Endothelial cell of umbilical vein (primary cell): Measurements from ENCODE around the gene C1orf185. TPM values are rescaled to one million over a fixed set of nuclear protein-coding genes. Genes with fewer than 3 reads are reported as not detected.
"Not testable (repeated sequence)": the region's sequence is repeated elsewhere in the genome, so short reads cannot be mapped to it uniquely, and the experiment has no call there.

ENCODE experiments used
- BruUV-seq: library from RNA; stranded (reverse); fragments of 400-500 nt; replicated peaks from 2 replicates; lab custom pipeline; 2021; lab: Mats Ljungman, UMichigan
- CTCF ChIA-PET: fragments of 300-600, 350-600 bp; sonication (Branson Sonifier 250); formaldehyde crosslinking; loops from one replicate; lab custom pipeline; 2021; ENCODE audit warnings: antibody characterized with exemption, inconsistent platforms; lab: Charles Lee
- POLR2A ChIA-PET: fragments of 300-600, 350-600 bp; sonication (Branson Sonifier 250); formaldehyde crosslinking; loops from one replicate; lab custom pipeline; 2021; ENCODE audit warnings: antibody characterized with exemption, inconsistent platforms; lab: Charles Lee
- DNase-seq: peaks from one replicate; pipeline ENCODE4 v3.0.0-alpha.2; 2011; ENCODE audit warnings: low read depth, low spot score
- FAIRE-seq: peaks from 2 replicates; lab custom pipeline; 2011; peaks lifted over from hg19 to GRCh38; lab: Jason Lieb, UNC
- H2AFZ ChIP-seq: 2 replicates; pipeline ENCODE4 v1.6.0; 2012; ENCODE audit warnings: low read depth, low read length, control low read depth, inconsistent platforms
- H3K27ac ChIP-seq: 2 replicates; pipeline ENCODE4 v1.5.1; 2011; ENCODE audit warnings: low read depth, mild to moderate bottlenecking, control low read depth, low read length, moderate library complexity; ENCODE audit not compliant: insufficient read depth
- H3K27me3 ChIP-seq, 2 experiments: 2 replicates each; pipeline versions ENCODE4 v1.6.0 to v1.6.1; 2011; ENCODE audit warnings: low read length in 2 of 2, mixed read lengths in 1 of 2; ENCODE audit not compliant: control insufficient read depth in 2 of 2, insufficient read depth in 2 of 2
- H3K36me3 ChIP-seq, 2 experiments: 2 replicates in 1 of 2; 3 replicates in 1 of 2; pipeline ENCODE4 v1.5.1; 2011; ENCODE audit warnings: low read length in 2 of 2, mild to moderate bottlenecking in 1 of 2, moderate library complexity in 1 of 2; ENCODE audit not compliant: control insufficient read depth in 2 of 2, insufficient read depth in 2 of 2; ENCODE audit errors: extremely low read depth in 1 of 2
- H3K4me1 ChIP-seq: 3 replicates; pipeline ENCODE4 v1.5.1; 2011; ENCODE audit warnings: mild to moderate bottlenecking, low read length; ENCODE audit not compliant: control insufficient read depth, insufficient read depth; ENCODE audit errors: extremely low read depth
- H3K4me2 ChIP-seq: 2 replicates; pipeline ENCODE4 v1.6.1; 2011; ENCODE audit warnings: low read length, control low read depth, mixed read lengths; ENCODE audit not compliant: insufficient read depth
- H3K4me3 ChIP-seq, 3 experiments: fragments of 200-600 bp in 1 of 3; sonication (generic), shearing (Covaris generic) in 1 of 3; replicated peaks in 1 of 3; 2 replicates each; pipeline ENCODE4 v1.5.1; 2011 to 2016; ENCODE audit warnings: control low read depth in 3 of 3, low read length in 3 of 3, mild to moderate bottlenecking in 2 of 3, inconsistent platforms in 1 of 3, low read depth in 1 of 3, moderate library complexity in 1 of 3; ENCODE audit not compliant: insufficient read depth in 1 of 3
- H3K79me2 ChIP-seq: 2 replicates; pipeline ENCODE4 v1.6.0; 2012; ENCODE audit warnings: low read length, inconsistent platforms; ENCODE audit not compliant: control insufficient read depth, insufficient read depth
- H3K9ac ChIP-seq: replicated peaks from 2 replicates; pipeline ENCODE3; 2011; ENCODE audit warnings: low read length, control low read depth; ENCODE audit not compliant: insufficient read depth; ENCODE audit errors: extremely low read depth
- H3K9me1 ChIP-seq: replicated peaks from 3 replicates; pipeline ENCODE4 v1.6.0; 2011; ENCODE audit warnings: mild to moderate bottlenecking, low read length; ENCODE audit not compliant: control insufficient read depth, insufficient read depth; ENCODE audit errors: extremely low read depth
- H3K9me3 ChIP-seq: replicated peaks from 2 replicates; pipeline ENCODE4 v1.5.1; 2012; ENCODE audit warnings: low read length, inconsistent platforms; ENCODE audit not compliant: control insufficient read depth, insufficient read depth
- H4K20me1 ChIP-seq: replicated peaks from 2 replicates; pipeline ENCODE3; 2011; ENCODE audit warnings: mild to moderate bottlenecking, low read length; ENCODE audit not compliant: control insufficient read depth, insufficient read depth; ENCODE audit errors: extremely low read depth
- GATA2 ChIP-seq: IDR thresholded peaks from 2 replicates; pipeline ENCODE4 v1.7.0; 2011; ENCODE audit warnings: low read depth, mild to moderate bottlenecking, moderate library complexity, mixed read lengths, low read length; ENCODE audit not compliant: insufficient read length, insufficient read depth
- JUN ChIP-seq: IDR thresholded peaks from 2 replicates; pipeline ENCODE4 v1.6.1; 2011; ENCODE audit warnings: borderline replicate concordance, low read depth; ENCODE audit not compliant: insufficient read length, insufficient read depth
- POLR2A ChIP-seq: IDR thresholded peaks from 2 replicates; pipeline ENCODE4 v1.6.1; 2012; ENCODE audit warnings: low read depth, mild to moderate bottlenecking, control low read depth, low read length
- POLR2AphosphoS5 ChIP-seq: IDR thresholded peaks from 2 replicates; pipeline ENCODE4 v1.6.1; 2012; ENCODE audit warnings: low read depth, mild to moderate bottlenecking, control low read depth, low read length, moderate library complexity; ENCODE audit not compliant: insufficient read depth
- dilution Hi-C: fragments of 300-500 bp; cut with MboI; formaldehyde crosslinking; loops from one replicate; pipeline ENCODE4 v1.15.0; 2019; ENCODE audit warnings: low sequenced_read_pairs; ENCODE audit not compliant: extremely low pct_ligation_motif_present
- intact Hi-C: fragments of 100-400 bp; cut with micrococcal nuclease; formaldehyde crosslinking; loops from one replicate; pipeline ENCODE4 v1.10.0; 2022
- polyA plus RNA-seq, 4 experiments: library from polyadenylated mRNA; depleted of rRNA in 3 of 4; stranded (reverse) in 3 of 4; unstranded in 1 of 4; fragments of >200 nt; gene quantifications; 2 replicates each; pipeline versions ENCODE4 v1.2.1 to v1.2.3, GENCODE V29; 2011 to 2012; ENCODE audit warnings: missing spikeins in 1 of 4
- total RNA-seq: library from RNA; stranded (reverse); gene quantifications from 2 replicates; pipeline ENCODE4 v1.2.3, GENCODE V29; 2021

C1orf185 gene
- total and polyA plus RNA-seq, 2 donors (not counting 3 experiments of a cell fraction or from before 2014, with no cell fraction given) = not detected

GRCh38 chr1:51119331-51119730 lies 17.3 kb downstream of the C1orf185 start:
- Histone ChIP-seq H4K20me1 (no peaks in the 10 kb centered on the region), H3K27me3 (peaks cover 1 to 24% of the 10 kb centered on the region in 2 experiments), H3K79me2 (no peaks in the 10 kb centered on the region), H3K27ac (no peak overlapping the region), H3K4me3 (no peak overlapping the region), H2AFZ (no peak overlapping the region), H3K9me3 (no peaks in the 10 kb centered on the region), H3K9ac (no peak overlapping the region), H3K4me1 (no peaks in the 10 kb centered on the region), H3K9me1 (no peaks in the 10 kb centered on the region), H3K36me3 (no peaks in the 10 kb centered on the region), H3K4me2 (no peak overlapping the region)
- dilution Hi-C loops (no loop called here), intact Hi-C loops (no loop called here)
- FAIRE-seq = no peak
- CTCF ChIA-PET = interaction anchor here (1.0 to 1.9 kb wide), 3 partner anchors 9 to 69 kb away, joined by 3 to 4 read pairs (median 3); no protein-coding TSS in a partner anchor
- BruUV-seq = no TSS peak
- POLR2A ChIA-PET = no interaction called here
- TF ChIP-seq GATA2 = no peak
- no peak for DNase-seq

GRCh38 chr1:51120629-51121028 lies 18.6 kb downstream of the C1orf185 start:
- dilution Hi-C loops (no loop called here), intact Hi-C loops (no loop called here)
- FAIRE-seq (no peak), DNase-seq (no peak)
- Histone ChIP-seq H3K79me2 (no peaks in the 10 kb centered on the region), H3K4me3 (no peak overlapping the region), H3K27ac (no peak overlapping the region), H2AFZ (no peak overlapping the region), H3K36me3 (no peaks in the 10 kb centered on the region), H3K4me2 (no peak overlapping the region), H3K4me1 (no peaks in the 10 kb centered on the region), H4K20me1 (no peaks in the 10 kb centered on the region), H3K9me1 (no peaks in the 10 kb centered on the region), H3K9ac (no peak overlapping the region), H3K27me3 (peaks cover under 1 to 24% of the 10 kb centered on the region in 2 experiments), H3K9me3 (no peaks in the 10 kb centered on the region)
- CTCF ChIA-PET = no interaction called here
- TF ChIP-seq POLR2AphosphoS5 = no peak
- no peak for TF ChIP-seq JUN
- TF ChIP-seq GATA2 = no peak
- no peak for TF ChIP-seq POLR2A
- POLR2A ChIA-PET = no interaction called here
- no TSS peak for BruUV-seq

DNA sequence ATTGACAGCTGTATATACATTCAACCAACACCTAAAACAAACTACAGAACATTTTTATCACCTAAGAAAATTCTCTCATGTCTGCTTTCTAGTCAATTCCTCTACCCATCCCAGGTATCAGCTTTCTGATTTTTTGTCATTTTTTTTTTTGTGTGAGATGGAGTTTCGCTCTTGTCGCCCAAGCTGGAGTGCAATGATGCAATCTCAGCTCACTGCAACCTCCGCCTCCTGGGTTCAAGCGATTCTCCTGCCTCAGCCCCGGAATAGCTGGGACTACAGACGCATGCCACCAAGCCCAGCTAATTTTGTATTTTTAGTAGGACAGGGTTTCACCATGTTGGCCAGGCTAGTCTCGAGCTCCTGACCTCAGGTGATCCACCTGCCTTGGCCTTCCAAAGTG lies 25.1 kb downstream of the C1orf185 start:
- DNase-seq, H4K20me1 ChIP-seq, H3K9ac ChIP-seq, intact Hi-C loops, POLR2A ChIA-PET, dilution Hi-C loops, H3K4me3 ChIP-seq, CTCF ChIA-PET, H3K4me1 ChIP-seq, H2AFZ ChIP-seq, BruUV-seq, FAIRE-seq, H3K79me2 ChIP-seq, H3K9me1 ChIP-seq, H3K27ac ChIP-seq, H3K4me2 ChIP-seq, H3K36me3 ChIP-seq, H3K9me3 ChIP-seq: not testable (repeated sequence)
- H3K27me3 ChIP-seq = peaks cover 2 to 10% of the 10 kb centered on the region in 2 experiments
